BLaER1 (cell line): ENCODE data around the gene ANP32A.
A peak's percentile ranks its signal among the peaks of the same experiment; 100 is the strongest.

Source experiments
- H3K27ac ChIP-seq: shearing (Covaris generic); formaldehyde crosslinking; 2 replicates; pipeline ENCODE4 v1.8.1; 2022
- H3K27me3 ChIP-seq: shearing (Covaris generic); formaldehyde crosslinking; 2 replicates; pipeline ENCODE4 v1.8.1; 2022
- H3K36me3 ChIP-seq: shearing (Covaris generic); formaldehyde crosslinking; 2 replicates; pipeline ENCODE4 v1.8.1; 2022
- H3K4me1 ChIP-seq: shearing (Covaris generic); formaldehyde crosslinking; 2 replicates; pipeline ENCODE4 v1.8.1; 2022
- H3K4me2 ChIP-seq: shearing (Covaris generic); formaldehyde crosslinking; 2 replicates; pipeline ENCODE4 v1.8.1; 2022
- H3K4me3 ChIP-seq: shearing (Covaris generic); formaldehyde crosslinking; 2 replicates; pipeline ENCODE4 v1.8.1; 2022
- H3K9ac ChIP-seq: shearing (Covaris generic); formaldehyde crosslinking; 2 replicates; pipeline ENCODE4 v1.8.1; 2022
- H3K9me3 ChIP-seq: shearing (Covaris generic); formaldehyde crosslinking; 2 replicates; pipeline ENCODE4 v1.8.1; 2022
- H4K20me1 ChIP-seq: shearing (Covaris generic); formaldehyde crosslinking; 2 replicates; pipeline ENCODE4 v1.8.1; 2022
- Cebpa-rat ChIP-seq: shearing (Covaris generic); IDR thresholded peaks from 2 replicates; pipeline ENCODE4 v1.8.1; 2022

ANP32A gene

GRCh38 chr15:68821190-68821840 lies 620 bp upstream of the ANP32A start:
- peaks cover 29% of the 10 kb centered on the region for H4K20me1 ChIP-seq
- H3K36me3 ChIP-seq: no peaks in the 10 kb centered on the region
- no peak for TF ChIP-seq Cebpa-rat
- H3K4me1 ChIP-seq: peaks cover 25% of the 10 kb centered on the region
- H3K27ac ChIP-seq: peak overlapping the region; percentile 100
- H3K4me2 ChIP-seq: peak overlapping the region; percentile 95
- H3K4me3 ChIP-seq: peak overlapping the region; percentile 96
- H3K9ac ChIP-seq: peak overlapping the region; percentile 99
- no peaks in the 10 kb centered on the region for H3K27me3 ChIP-seq
- no peaks in the 10 kb centered on the region for H3K9me3 ChIP-seq

- Histone ChIP-seq H3K27me3 (no peaks in the 10 kb centered on the region), H3K4me1 (peaks cover 41% of the 10 kb centered on the region), H3K36me3 (peaks cover 7% of the 10 kb centered on the region), H4K20me1 (peaks cover 45% of the 10 kb centered on the region), H3K9ac (peak overlapping the region; percentile 99), H3K4me2 (peak overlapping the region; percentile 89), H3K4me3 (peak overlapping the region; percentile 96), H3K9me3 (no peaks in the 10 kb centered on the region), H3K27ac (peak overlapping the region; percentile 100)
- no peak for TF ChIP-seq Cebpa-rat
These were observed 1.0 kb downstream of the ANP32A start for GRCh38 chr15:68819495-68820294.

DNA sequence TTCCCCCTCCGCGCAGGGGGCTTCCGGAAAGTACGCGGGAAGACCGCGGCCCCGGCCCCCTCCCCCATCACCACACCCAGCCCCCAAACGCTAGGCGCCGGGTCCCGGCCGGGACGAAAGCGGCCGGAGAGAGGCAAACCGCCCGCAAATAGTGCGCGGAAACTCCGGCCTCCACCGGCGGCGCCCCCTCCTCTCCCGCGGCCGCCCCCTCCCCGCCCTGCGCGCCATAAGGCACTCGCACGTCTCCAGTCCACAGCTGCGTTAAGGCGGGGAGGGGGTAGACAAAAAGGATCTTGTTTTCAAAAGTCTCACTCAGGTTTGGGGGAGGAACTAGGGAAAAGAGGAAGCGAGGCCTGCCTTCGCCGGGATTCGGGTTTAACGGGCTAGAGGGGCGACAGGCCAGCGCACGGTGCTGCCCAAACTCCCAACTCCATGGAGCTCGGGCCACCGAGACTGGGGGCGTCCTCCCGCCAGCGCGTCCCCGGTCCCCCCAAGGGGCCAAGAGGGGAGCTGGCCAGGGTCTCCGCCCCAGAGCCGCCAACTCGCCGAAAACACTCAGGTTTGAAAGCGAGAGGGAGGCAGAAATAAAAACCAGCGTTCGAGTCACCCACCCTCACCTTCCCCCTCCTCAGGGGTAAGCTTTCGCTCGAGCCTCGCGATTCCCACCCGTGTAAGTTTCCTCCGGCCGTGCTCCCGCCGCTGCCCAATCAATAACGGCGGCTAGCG lies 1.8 kb downstream of the ANP32A start:
- H3K9me3 ChIP-seq: no peaks in the 10 kb centered on the region
- H3K27ac ChIP-seq: peak overlapping the region; percentile 100
- peak overlapping the region; percentile 99 for H3K9ac ChIP-seq
- peaks cover 53% of the 10 kb centered on the region for H4K20me1 ChIP-seq
- H3K4me2 ChIP-seq: peak overlapping the region; percentile 89
- H3K4me1 ChIP-seq: peaks cover 49% of the 10 kb centered on the region
- TF ChIP-seq Cebpa-rat: no peak
- H3K27me3 ChIP-seq: no peaks in the 10 kb centered on the region
- peak overlapping the region; percentile 96 for H3K4me3 ChIP-seq
- H3K36me3 ChIP-seq: peaks cover 13% of the 10 kb centered on the region

- Histone ChIP-seq H4K20me1 (peaks cover 60% of the 10 kb centered on the region), H3K27me3 (no peaks in the 10 kb centered on the region), H3K4me3 (peak overlapping the region; percentile 96), H3K27ac (peak overlapping the region; percentile 100), H3K4me1 (peaks cover 56% of the 10 kb centered on the region), H3K4me2 (peak overlapping the region; percentile 89), H3K9ac (peak overlapping the region; percentile 99), H3K9me3 (no peaks in the 10 kb centered on the region), H3K36me3 (peaks cover 17% of the 10 kb centered on the region)
- TF ChIP-seq Cebpa-rat: no peak
These were observed 2.5 kb downstream of the ANP32A start for GRCh38 chr15:68818066-68818768.

- Histone ChIP-seq H3K9me3 (no peaks in the 10 kb centered on the region), H3K9ac (peak overlapping the region; percentile 99), H4K20me1 (peaks cover 62% of the 10 kb centered on the region), H3K4me3 (peak overlapping the region; percentile 96), H3K4me1 (peaks cover 56% of the 10 kb centered on the region), H3K27me3 (no peaks in the 10 kb centered on the region), H3K36me3 (peaks cover 25% of the 10 kb centered on the region), H3K4me2 (peak overlapping the region; percentile 89), H3K27ac (peak overlapping the region; percentile 100)
- no peak for TF ChIP-seq Cebpa-rat
These were observed 3.2 kb downstream of the ANP32A start for GRCh38 chr15:68817304-68818065.

DNA sequence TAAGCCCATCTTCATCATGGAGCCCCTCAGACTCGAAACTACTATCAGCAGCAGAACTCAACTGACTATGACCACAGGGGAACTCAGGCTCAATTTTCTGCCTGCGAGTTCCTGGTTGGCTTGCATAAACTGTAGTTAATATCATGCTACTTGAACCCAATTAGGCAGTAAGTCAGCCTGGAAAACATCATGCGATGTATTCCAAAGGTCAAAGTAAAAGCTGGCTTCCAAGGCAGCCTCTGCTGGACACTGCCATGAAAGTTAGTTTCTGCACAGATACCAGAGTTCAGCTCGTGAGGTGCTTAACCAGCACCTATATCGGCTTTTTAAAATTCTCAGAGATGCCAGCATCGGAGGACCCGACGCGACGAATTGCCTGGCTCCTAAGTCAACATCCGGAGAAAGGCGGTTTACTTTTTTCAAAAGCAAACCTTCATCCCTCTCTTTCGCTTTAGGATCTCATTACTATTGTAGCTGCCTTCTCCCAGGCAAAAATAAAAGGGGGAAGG lies 3.8 kb downstream of the ANP32A start:
- H3K9me3 ChIP-seq: no peaks in the 10 kb centered on the region
- peak overlapping the region; percentile 99 for H3K9ac ChIP-seq
- H3K4me2 ChIP-seq: peak overlapping the region; percentile 89
- H4K20me1 ChIP-seq: peaks cover 62% of the 10 kb centered on the region
- peaks cover 56% of the 10 kb centered on the region for H3K4me1 ChIP-seq
- peak overlapping the region; percentile 96 for H3K4me3 ChIP-seq
- peaks cover 31% of the 10 kb centered on the region for H3K36me3 ChIP-seq
- H3K27me3 ChIP-seq: no peaks in the 10 kb centered on the region
- H3K27ac ChIP-seq: peak overlapping the region; percentile 100
- no peak for TF ChIP-seq Cebpa-rat

GRCh38 chr15:68816158-68816557 lies 4.5 kb downstream of the ANP32A start:
- TF ChIP-seq Cebpa-rat: no peak
- H3K4me3 ChIP-seq: peak overlapping the region; percentile 96
- H3K27me3 ChIP-seq: no peaks in the 10 kb centered on the region
- no peak overlapping the region for H3K9ac ChIP-seq
- peaks cover 61% of the 10 kb centered on the region for H3K4me1 ChIP-seq
- H3K9me3 ChIP-seq: no peaks in the 10 kb centered on the region
- peaks cover 62% of the 10 kb centered on the region for H4K20me1 ChIP-seq
- H3K27ac ChIP-seq: 0 out of 2 replicates have a peak overlapping the region, but pooled peaks have one; percentile 100
- peak overlapping the region; percentile 89 for H3K4me2 ChIP-seq
- H3K36me3 ChIP-seq: peaks cover 38% of the 10 kb centered on the region

GRCh38 chr15:68815598-68815997 lies 5.1 kb downstream of the ANP32A start:
- TF ChIP-seq Cebpa-rat: no peak
- Histone ChIP-seq H3K9ac (no peak overlapping the region), H3K4me1 (peaks cover 65% of the 10 kb centered on the region), H3K27ac (no peak overlapping the region), H3K36me3 (peaks cover 44% of the 10 kb centered on the region), H3K9me3 (no peaks in the 10 kb centered on the region), H4K20me1 (peaks cover 67% of the 10 kb centered on the region), H3K4me3 (no peak overlapping the region), H3K4me2 (peak overlapping the region; percentile 89), H3K27me3 (no peaks in the 10 kb centered on the region)
